Measurements from ENCODE around the gene IVNS1ABP.
"Not testable (repeated sequence)": the region's sequence is repeated elsewhere in the genome, so short reads cannot be mapped to it uniquely, and the experiment has no call there.

Gene IVNS1ABP

DNA sequence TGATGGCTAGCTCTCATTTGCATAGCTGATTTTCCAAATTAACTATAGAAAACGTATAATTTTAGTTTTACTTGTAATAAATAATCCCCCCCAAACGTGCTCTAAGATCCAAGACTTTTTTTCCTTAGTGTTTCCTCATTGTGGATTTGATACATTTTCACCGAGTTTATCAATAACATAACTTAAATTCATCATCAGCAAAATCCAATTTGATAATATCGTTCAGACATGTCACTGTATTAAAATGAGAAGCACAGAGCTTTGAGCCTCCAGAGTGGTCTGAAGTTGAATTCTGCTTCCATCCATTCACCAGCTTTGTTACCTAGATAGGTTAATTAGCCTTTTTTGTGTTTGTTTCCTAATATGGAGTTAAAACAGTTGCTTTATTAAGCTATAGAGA lies 51.7 kb downstream of the IVNS1ABP start:
- Histone ChIP-seq H3K27me3 (ENCODE audit: control insufficient read depth, insufficient read depth, low read length) (no peaks in the 10 kb centered on the region), H3K9ac (ENCODE audit: low read depth, low read length) (no peak overlapping the region), H3K36me3 (ENCODE audit: insufficient read depth, low read length) (no peaks in the 10 kb centered on the region), H3K4me3 (ENCODE audit: low read length) (no peak overlapping the region), H3K4me2 (ENCODE audit: low read length) (no peak overlapping the region), H3K9me3 (replicated peaks; ENCODE audit: low read length) (no peaks in the 10 kb centered on the region), H3K4me1 (ENCODE audit: control insufficient read depth, insufficient read depth, low read length) (peaks cover 10% of the 10 kb centered on the region)

DNA sequence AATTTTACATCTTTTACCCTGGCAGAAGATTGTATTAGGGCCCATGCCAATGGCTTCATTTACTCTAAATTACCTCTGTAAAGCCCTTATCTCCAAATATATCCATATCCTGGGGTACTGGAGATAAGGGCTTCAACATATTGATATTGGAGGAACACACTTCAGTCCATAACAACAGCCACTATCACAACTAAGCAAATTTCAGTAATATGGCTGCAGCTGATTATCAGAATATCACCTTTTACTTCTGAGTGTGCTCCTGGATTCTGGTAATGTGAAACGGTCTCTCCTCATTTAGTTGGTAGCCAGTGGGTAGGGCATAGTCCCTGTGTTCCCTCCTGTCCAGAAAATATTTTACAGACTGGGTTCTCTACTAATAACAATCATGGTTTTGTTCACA lies 53.3 kb downstream of the IVNS1ABP start:
- Histone ChIP-seq H3K27me3 (ENCODE audit: control insufficient read depth, insufficient read depth, low read length) (no peaks in the 10 kb centered on the region), H3K4me3 (ENCODE audit: low read length) (no peak overlapping the region), H3K4me1 (ENCODE audit: control insufficient read depth, insufficient read depth, low read length) (peaks cover 24% of the 10 kb centered on the region), H3K36me3 (ENCODE audit: insufficient read depth, low read length) (no peaks in the 10 kb centered on the region), H3K4me2 (ENCODE audit: low read length) (no peak overlapping the region), H3K9me3 (replicated peaks; ENCODE audit: low read length) (no peaks in the 10 kb centered on the region), H3K9ac (ENCODE audit: low read depth, low read length) (no peak overlapping the region)

DNA sequence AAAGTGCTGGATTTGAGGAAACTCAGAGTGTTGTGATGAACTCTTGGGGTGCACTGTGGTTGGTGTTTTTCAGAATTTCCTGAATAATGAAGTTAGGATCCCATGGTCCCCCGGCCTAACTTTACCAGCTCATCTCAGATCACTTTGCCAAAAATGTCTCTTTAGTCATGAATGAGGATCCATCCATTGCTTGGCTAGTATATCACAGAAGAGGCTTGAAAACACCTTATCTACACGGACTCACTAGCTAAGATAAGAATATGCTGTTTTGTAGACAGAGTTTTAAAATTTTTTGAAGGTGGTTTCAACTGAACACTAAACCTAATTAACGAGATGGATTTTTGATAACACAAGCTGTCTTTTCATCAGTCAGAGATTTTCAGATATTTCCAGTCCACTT lies 53.8 kb downstream of the IVNS1ABP start:
- Histone ChIP-seq H3K4me1 (ENCODE audit: control insufficient read depth, insufficient read depth, low read length) (peaks cover 24% of the 10 kb centered on the region), H3K9me3 (replicated peaks; ENCODE audit: low read length) (no peaks in the 10 kb centered on the region)

DNA sequence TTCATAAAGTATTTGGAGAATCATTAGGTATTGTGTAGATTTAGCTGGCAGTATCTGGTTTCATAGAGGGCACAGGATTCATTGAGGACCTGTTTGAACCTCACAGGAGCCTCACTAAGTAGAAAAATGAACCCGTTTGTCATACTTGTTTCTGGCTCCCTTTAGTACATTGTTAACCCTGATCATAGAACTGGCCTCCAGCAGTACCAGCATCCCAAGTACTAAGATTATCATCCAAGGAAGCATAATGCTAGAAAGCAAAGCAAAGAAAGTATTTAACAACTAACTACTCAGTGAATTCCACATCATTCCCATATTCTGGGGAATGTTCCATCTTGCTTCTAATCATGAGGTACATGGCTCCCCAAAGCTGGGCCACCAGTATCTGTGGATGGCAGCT lies 54.9 kb downstream of the IVNS1ABP start:
- no peak overlapping the region for H3K4me3 ChIP-seq (ENCODE audit: low read length)
- H3K36me3 ChIP-seq (ENCODE audit: insufficient read depth, low read length): no peaks in the 10 kb centered on the region
- no peak overlapping the region for H3K9ac ChIP-seq (ENCODE audit: low read depth, low read length)
- no peaks in the 10 kb centered on the region for H3K9me3 ChIP-seq (replicated peaks; ENCODE audit: low read length)
- peaks cover 24% of the 10 kb centered on the region for H3K4me1 ChIP-seq (ENCODE audit: control insufficient read depth, insufficient read depth, low read length)
- no peak overlapping the region for H3K4me2 ChIP-seq (ENCODE audit: low read length)
- no peaks in the 10 kb centered on the region for H3K27me3 ChIP-seq (ENCODE audit: control insufficient read depth, insufficient read depth, low read length)

More for the DNA sequence above, 53.8 kb downstream of the IVNS1ABP start:
- no peaks in the 10 kb centered on the region for H3K27me3 ChIP-seq (ENCODE audit: control insufficient read depth, insufficient read depth, low read length)
- H3K4me3 ChIP-seq (ENCODE audit: low read length): no peak overlapping the region
- H3K9ac ChIP-seq (ENCODE audit: low read depth, low read length): no peak overlapping the region
- H3K4me2 ChIP-seq (ENCODE audit: low read length): no peak overlapping the region
- H3K36me3 ChIP-seq (ENCODE audit: insufficient read depth, low read length): no peaks in the 10 kb centered on the region

DNA sequence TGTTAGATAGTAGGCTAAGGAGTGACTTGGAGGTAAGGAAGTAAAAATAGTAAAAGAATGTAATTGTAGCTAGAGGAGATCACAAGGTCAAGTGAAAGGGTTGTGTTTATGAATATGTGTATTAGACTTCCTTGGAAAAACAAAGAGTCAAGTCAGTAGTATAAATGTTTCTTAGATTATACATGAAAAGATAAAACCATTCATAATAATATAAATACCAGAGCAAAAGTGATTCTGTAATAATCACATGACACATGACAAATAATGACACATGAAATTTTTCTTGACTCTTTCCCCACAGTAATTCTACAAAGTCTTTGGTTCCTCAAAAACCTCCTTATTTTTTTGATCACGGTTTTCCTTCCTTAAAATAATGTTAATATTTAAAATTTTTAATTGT lies 56.4 kb downstream of the IVNS1ABP start:
- no peaks in the 10 kb centered on the region for H3K9me3 ChIP-seq (replicated peaks; ENCODE audit: low read length)
- H3K4me2 ChIP-seq (ENCODE audit: low read length): no peak overlapping the region
- no peaks in the 10 kb centered on the region for H3K36me3 ChIP-seq (ENCODE audit: insufficient read depth, low read length)
- H3K4me3 ChIP-seq (ENCODE audit: low read length): no peak overlapping the region
- H3K9ac ChIP-seq (ENCODE audit: low read depth, low read length): no peak overlapping the region
- no peaks in the 10 kb centered on the region for H3K27me3 ChIP-seq (ENCODE audit: control insufficient read depth, insufficient read depth, low read length)
- H3K4me1 ChIP-seq (ENCODE audit: control insufficient read depth, insufficient read depth, low read length): peaks cover 24% of the 10 kb centered on the region

DNA sequence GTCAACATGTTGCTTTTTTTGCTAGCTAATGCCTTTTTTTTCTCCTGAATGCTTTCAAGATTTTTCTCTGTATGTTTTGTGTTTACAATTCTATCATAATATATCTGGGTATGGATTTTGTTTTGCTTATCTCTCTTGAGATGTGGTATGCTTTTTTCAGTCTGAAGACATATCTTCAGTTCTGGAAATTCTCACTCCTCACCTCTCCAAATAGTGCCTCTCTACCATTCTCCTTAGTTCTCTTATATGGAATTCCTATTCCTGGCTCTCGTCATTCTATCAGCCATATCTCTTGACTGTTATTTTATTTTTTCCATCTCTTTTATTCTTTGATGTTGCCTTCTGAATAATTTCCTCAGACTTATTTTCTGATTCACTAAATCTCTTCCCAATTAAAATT lies 58.4 kb downstream of the IVNS1ABP start:
- Histone ChIP-seq H3K4me1 (ENCODE audit: control insufficient read depth, insufficient read depth, low read length) (peaks cover 24% of the 10 kb centered on the region), H3K4me2 (ENCODE audit: low read length) (no peak overlapping the region), H3K9me3 (replicated peaks; ENCODE audit: low read length) (no peaks in the 10 kb centered on the region), H3K9ac (ENCODE audit: low read depth, low read length) (no peak overlapping the region), H3K4me3 (ENCODE audit: low read length) (no peak overlapping the region), H3K27me3 (ENCODE audit: control insufficient read depth, insufficient read depth, low read length) (no peaks in the 10 kb centered on the region), H3K36me3 (ENCODE audit: insufficient read depth, low read length) (no peaks in the 10 kb centered on the region)

DNA sequence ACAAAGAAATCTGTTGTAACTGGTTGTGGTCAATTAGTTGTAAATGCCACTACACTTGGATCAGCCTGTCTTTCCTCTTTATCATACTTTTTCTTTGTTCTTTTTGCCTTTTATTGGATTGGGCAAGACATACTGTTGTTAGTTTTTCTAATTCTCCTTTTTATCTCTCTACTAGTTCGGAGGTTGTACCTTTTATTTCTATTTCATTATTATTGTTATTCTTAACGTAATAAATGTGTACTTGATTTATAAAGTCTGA lies 59.2 kb downstream of the IVNS1ABP start:
- Histone ChIP-seq H3K4me3 (ENCODE audit: low read length) (no peak overlapping the region), H3K4me2 (ENCODE audit: low read length) (no peak overlapping the region), H3K9me3 (replicated peaks; ENCODE audit: low read length) (no peaks in the 10 kb centered on the region), H3K9ac (ENCODE audit: low read depth, low read length) (no peak overlapping the region), H3K4me1 (ENCODE audit: control insufficient read depth, insufficient read depth, low read length) (peaks cover 24% of the 10 kb centered on the region), H3K36me3 (ENCODE audit: insufficient read depth, low read length) (no peaks in the 10 kb centered on the region), H3K27me3 (ENCODE audit: control insufficient read depth, insufficient read depth, low read length) (no peaks in the 10 kb centered on the region)

DNA sequence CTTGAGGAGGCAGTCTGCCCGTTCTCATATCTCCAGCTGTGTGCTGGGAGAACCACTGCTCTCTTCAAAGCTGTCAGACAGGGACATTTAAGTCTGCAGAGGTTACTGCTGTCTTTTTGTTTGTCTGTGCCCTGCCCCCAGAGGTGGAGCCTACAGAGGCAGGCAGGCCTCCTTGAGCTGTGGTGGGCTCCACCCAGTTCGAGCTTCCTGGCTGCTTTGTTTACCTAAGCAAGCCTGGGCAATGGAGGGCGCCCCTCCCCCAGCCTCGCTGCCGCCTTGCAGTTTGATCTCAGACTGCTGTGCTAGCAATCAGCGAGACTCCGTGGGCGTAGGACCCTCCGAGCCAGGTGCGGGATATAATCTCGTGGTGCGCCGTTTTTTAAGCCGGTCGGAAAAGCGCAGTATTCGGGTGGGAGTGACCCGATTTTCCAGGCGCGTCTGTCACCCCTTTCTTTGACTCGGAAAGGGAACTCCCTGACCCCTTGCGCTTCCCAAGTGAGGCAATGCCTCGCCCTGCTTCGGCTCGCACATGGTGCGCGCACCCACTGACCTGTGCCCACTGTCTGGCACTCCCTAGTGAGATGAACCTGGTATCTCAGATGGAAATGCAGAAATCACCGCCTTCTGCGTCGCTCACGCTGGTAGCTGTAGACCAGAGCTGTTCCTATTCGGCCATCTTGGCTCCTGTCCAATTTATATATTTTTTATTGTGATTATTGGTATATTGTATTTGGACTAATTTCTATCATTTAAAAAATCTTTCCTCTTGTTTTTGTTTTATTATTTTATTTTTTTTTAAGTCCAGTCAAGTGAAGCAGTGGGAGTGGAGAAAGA lies 59.7 kb downstream of the IVNS1ABP start:
- peaks cover 24% of the 10 kb centered on the region for H3K4me1 ChIP-seq (ENCODE audit: control insufficient read depth, insufficient read depth, low read length)
- not testable (repeated sequence) for H3K36me3 ChIP-seq (ENCODE audit: insufficient read depth, low read length)

DNA sequence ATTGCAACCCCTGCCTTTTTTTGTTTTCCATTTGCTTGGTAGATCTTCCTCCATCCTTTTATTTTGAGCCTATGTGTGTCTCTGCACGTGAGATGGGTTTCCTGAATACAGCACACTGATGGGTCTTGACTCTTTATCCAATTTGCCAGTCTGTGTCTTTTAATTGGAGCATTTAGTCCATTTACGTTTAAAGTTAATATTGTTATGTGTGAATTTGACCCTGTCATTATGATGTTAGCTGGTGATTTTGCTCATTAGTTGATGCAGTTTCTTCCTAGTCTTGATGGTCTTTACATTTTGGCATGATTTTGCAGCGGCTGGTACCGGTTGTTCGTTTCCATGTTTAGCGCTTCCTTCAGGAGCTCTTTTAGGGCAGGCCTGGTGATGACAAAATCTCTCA lies 61.4 kb downstream of the IVNS1ABP start:
- H3K9ac ChIP-seq (ENCODE audit: low read depth, low read length); H3K4me3 ChIP-seq (ENCODE audit: low read length); H3K27me3 ChIP-seq (ENCODE audit: control insufficient read depth, insufficient read depth, low read length); H3K4me2 ChIP-seq (ENCODE audit: low read length); H3K36me3 ChIP-seq (ENCODE audit: insufficient read depth, low read length); H3K9me3 ChIP-seq (replicated peaks; ENCODE audit: low read length): not testable (repeated sequence)
- H3K4me1 ChIP-seq (ENCODE audit: control insufficient read depth, insufficient read depth, low read length): peaks cover 17% of the 10 kb centered on the region

More for the DNA sequence above, 59.7 kb downstream of the IVNS1ABP start:
- not testable (repeated sequence) for H3K27me3 ChIP-seq (ENCODE audit: control insufficient read depth, insufficient read depth, low read length); H3K4me3 ChIP-seq (ENCODE audit: low read length); H3K9ac ChIP-seq (ENCODE audit: low read depth, low read length); H3K9me3 ChIP-seq (replicated peaks; ENCODE audit: low read length); H3K4me2 ChIP-seq (ENCODE audit: low read length)

DNA sequence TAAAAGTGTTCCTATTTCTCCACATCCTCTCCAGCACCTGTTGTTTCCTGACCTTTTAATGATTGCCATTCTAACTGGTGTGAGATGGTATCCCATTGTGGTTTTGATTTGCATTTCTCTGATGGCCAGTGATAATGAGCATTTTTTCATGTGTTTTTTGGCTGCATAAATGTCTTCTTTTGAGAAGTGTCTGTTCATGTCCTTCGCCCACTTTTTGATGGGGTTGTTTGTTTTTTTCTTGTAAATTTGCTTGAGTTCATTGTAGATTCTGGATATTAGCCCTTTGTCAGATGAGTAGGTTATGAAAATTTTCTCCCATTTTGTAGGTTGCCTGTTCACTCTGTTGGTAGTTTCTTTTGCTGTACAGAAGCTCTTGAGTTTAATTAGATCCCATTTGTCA lies 64.6 kb downstream of the IVNS1ABP start:
- not testable (repeated sequence) for H3K4me1 ChIP-seq (ENCODE audit: control insufficient read depth, insufficient read depth, low read length); H3K9me3 ChIP-seq (replicated peaks; ENCODE audit: low read length); H3K27me3 ChIP-seq (ENCODE audit: control insufficient read depth, insufficient read depth, low read length); H3K9ac ChIP-seq (ENCODE audit: low read depth, low read length); H3K4me3 ChIP-seq (ENCODE audit: low read length); H3K4me2 ChIP-seq (ENCODE audit: low read length); H3K36me3 ChIP-seq (ENCODE audit: insufficient read depth, low read length)

DNA sequence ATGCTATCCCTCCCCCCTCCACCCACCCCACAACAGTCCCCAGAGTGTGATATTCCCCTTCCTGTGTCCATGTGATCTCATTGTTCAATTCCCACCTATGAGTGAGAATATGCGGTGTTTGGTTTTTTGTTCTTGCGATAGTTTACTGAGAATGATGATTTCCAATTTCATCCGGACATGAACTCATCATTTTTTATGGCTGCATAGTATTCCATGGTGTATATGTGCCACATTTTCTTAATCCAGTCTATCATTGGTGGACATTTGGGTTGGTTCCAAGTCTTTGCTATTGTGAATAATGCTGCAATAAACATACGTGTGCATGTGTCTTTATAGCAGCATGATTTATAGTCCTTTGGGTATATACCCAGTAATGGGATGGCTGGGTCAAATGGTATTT lies 65.1 kb downstream of the IVNS1ABP start:
- H3K27me3 ChIP-seq (ENCODE audit: control insufficient read depth, insufficient read depth, low read length); H3K9me3 ChIP-seq (replicated peaks; ENCODE audit: low read length); H3K4me3 ChIP-seq (ENCODE audit: low read length); H3K4me2 ChIP-seq (ENCODE audit: low read length); H3K36me3 ChIP-seq (ENCODE audit: insufficient read depth, low read length); H3K4me1 ChIP-seq (ENCODE audit: control insufficient read depth, insufficient read depth, low read length); H3K9ac ChIP-seq (ENCODE audit: low read depth, low read length): not testable (repeated sequence)

DNA sequence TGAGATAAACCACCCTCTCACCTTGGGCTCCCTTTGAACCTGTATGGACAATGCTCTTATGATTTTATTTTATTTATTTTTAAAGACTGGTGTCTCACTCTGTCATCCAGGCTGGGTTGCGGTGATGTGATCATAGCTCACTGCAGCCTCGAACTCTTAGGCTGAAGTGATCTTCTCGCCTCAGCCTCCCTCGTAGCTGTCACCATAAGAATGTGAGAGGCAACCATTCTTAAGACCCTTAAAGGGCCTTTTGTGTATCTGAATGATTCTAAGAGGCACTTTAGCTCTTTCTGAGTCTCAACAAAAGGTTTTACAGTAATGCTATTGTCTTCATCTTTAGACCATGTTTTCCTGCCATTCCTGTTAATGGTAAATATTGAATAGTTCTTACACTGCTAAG lies 67.0 kb downstream of the IVNS1ABP start:
- H3K4me1 ChIP-seq (ENCODE audit: control insufficient read depth, insufficient read depth, low read length): no peaks in the 10 kb centered on the region
- no peaks in the 10 kb centered on the region for H3K27me3 ChIP-seq (ENCODE audit: control insufficient read depth, insufficient read depth, low read length)
- no peak overlapping the region for H3K4me3 ChIP-seq (ENCODE audit: low read length)
- no peaks in the 10 kb centered on the region for H3K9me3 ChIP-seq (replicated peaks; ENCODE audit: low read length)
- no peak overlapping the region for H3K4me2 ChIP-seq (ENCODE audit: low read length)
- no peaks in the 10 kb centered on the region for H3K36me3 ChIP-seq (ENCODE audit: insufficient read depth, low read length)
- H3K9ac ChIP-seq (ENCODE audit: low read depth, low read length): no peak overlapping the region

All from skeletal muscle satellite cell (primary cell).